Ascending aorta (tissue), 2 donors: ENCODE data around the gene TUBG1. TPM values are rescaled to one million over a fixed set of nuclear protein-coding genes. Genes with fewer than 3 reads are reported as not detected.

Experiments
- DNase-seq, 2 donors: peaks; one replicate each; pipeline ENCODE4 v3.0.0-alpha.2; 2019; ENCODE audit warnings: low spot score in 2 of 2
- H3K27ac ChIP-seq, 2 donors: fragments of 200-600 bp; sonication (generic); one replicate each; pipeline ENCODE4 v1.5.1; 2016 to 2017; ENCODE audit warnings: mild to moderate bottlenecking in 1 of 2
- H3K27me3 ChIP-seq: fragments of 200-600 bp; sonication (generic); one replicate; pipeline ENCODE4 v1.5.1; 2017
- H3K36me3 ChIP-seq, 2 donors: fragments of 200-600 bp; sonication (generic); one replicate each; pipeline ENCODE4 v1.5.1; 2016
- H3K4me1 ChIP-seq, 2 donors: fragments of 200-600 bp; sonication (generic); one replicate each; pipeline ENCODE4 v1.5.1; 2016 to 2017; ENCODE audit warnings: mild to moderate bottlenecking in 1 of 2
- H3K4me3 ChIP-seq, 2 donors: fragments of 200-600 bp; sonication (generic); one replicate each; pipeline ENCODE4 v1.5.1; 2016 to 2017; ENCODE audit warnings: mild to moderate bottlenecking in 1 of 2
- H3K9me3 ChIP-seq, 2 donors: fragments of 200-600 bp; sonication (generic); one replicate each; pipeline ENCODE4 v1.5.1; 2016
- CTCF ChIP-seq, 3 experiments: fragments of 200-600 bp in 2 of 3; fragments of 450-650 bp in 1 of 3; sonication (generic) in 2 of 3; IDR thresholded peaks; one replicate each; pipeline ENCODE4 v1.5.1; 2016 to 2019; ENCODE audit warnings: antibody characterized with exemption in 3 of 3, mild to moderate bottlenecking in 1 of 3, moderate library complexity in 1 of 3
- intact Hi-C: fragments of 100-400 bp; cut with DNase I; formaldehyde crosslinking; loops from one replicate; pipeline ENCODE4 v1.15.1; 2023
- total RNA-seq: library from RNA; depleted of rRNA; stranded (reverse); fragments of >200 nt; gene quantifications from one replicate; pipeline ENCODE4 v1.1.0, GENCODE V29; 2016

The TUBG1 gene
- total RNA-seq, 1 donor from 2014 or later: 10.5 TPM

GRCh38 chr17:42566883-42567573 is 42.5 kb upstream of the TUBG1 start, which contains the start of gene MLX:
TSS of gene MLX (plus strand) at chr17:42567100. CDS start at chr17:42567125, 25 bp downstream.
- Histone ChIP-seq H3K9me3 (no peaks in the 10 kb centered on the region), H3K4me3 (peak within 1 kb of the TSS; percentile 70 to 82), H3K27me3 (no peaks in the 10 kb centered on the region), H3K27ac (peak within 1 kb of the TSS; percentile 89 to 97), H3K36me3 (peaks cover 39 to 56% of the 10 kb centered on the region in 2 donors), H3K4me1 (peaks cover 5 to 31% of the 10 kb centered on the region in 2 donors)
- no peak for TF ChIP-seq CTCF (IDR thresholded peaks at IDR 0.05)
- peak; percentile 71 to 97 for DNase-seq
- intact Hi-C loops: loop anchor here (1.0 kb wide), 1 partner anchor 31 kb away; the partner anchor contains the start of gene NAGLU

DNA sequence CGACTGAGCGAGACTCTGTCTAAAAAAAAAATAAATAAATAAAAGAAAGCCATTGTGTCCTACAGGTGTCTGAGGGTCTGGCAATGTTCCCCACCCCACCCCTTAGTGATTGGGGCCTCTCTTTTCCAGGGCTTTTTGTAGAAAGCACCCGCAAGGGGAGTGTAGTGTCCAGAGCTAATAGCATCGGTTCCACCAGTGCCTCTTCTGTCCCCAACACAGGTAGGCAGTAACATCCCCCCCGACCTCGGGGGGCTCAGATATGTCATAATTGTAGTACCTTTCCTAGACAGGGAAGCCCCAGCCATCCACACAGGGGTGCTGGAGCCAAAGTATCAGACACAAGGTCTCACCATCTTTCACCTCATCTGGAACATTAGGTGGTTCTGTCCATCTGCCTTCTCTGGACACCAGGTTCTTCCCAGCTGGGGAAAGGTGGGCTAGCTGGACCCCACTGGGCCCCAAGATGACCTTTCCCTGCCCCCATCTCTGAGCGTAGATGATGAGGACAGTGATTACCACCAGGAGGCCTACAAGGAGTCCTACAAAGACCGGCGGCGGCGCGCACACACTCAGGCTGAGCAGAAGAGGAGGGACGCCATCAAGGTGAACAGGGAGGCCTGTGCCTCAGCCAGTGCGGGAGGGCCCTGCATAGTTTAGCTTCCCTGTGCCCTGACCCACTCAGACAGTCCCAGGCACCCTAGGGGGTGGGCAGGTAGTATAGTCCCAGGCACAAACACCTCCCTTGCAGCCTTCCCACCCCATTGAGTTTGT is 41.0 kb upstream of the TUBG1 start:
- H3K4me3 ChIP-seq: no peak overlapping the region
- peaks cover 54 to 71% of the 10 kb centered on the region in 2 donors for H3K36me3 ChIP-seq
- H3K27ac ChIP-seq: peak overlapping the region; percentile 5 to 89
- H3K4me1 ChIP-seq: peaks cover 0 to 24% of the 10 kb centered on the region in 2 donors
- DNase-seq: no peak
- intact Hi-C loops: no loop called here
- no peak for TF ChIP-seq CTCF (IDR thresholded peaks at IDR 0.05)
- no peaks in the 10 kb centered on the region for H3K9me3 ChIP-seq
- H3K27me3 ChIP-seq: no peaks in the 10 kb centered on the region

GRCh38 chr17:42571435-42572225 is 37.9 kb upstream of the TUBG1 start:
- Histone ChIP-seq H3K27ac (no peak overlapping the region), H3K36me3 (peaks cover 45 to 65% of the 10 kb centered on the region in 2 donors), H3K9me3 (no peaks in the 10 kb centered on the region), H3K4me3 (no peak overlapping the region), H3K4me1 (peaks cover 0 to 6% of the 10 kb centered on the region in 2 donors), H3K27me3 (no peaks in the 10 kb centered on the region)
- no peak for DNase-seq
- intact Hi-C loops: loop anchor here (10.0 kb wide), 1 partner anchor 253 kb away; the partner anchor contains the start of gene BECN1
- no peak for TF ChIP-seq CTCF (IDR thresholded peaks at IDR 0.05)

- H3K27ac ChIP-seq: no peak overlapping the region
- no peak for TF ChIP-seq CTCF (IDR thresholded peaks at IDR 0.05)
- H3K36me3 ChIP-seq: peaks cover 45 to 65% of the 10 kb centered on the region in 2 donors
- intact Hi-C loops: loop anchor here (10.0 kb wide), 1 partner anchor 252 kb away; the partner anchor contains the start of gene BECN1
- no peaks in the 10 kb centered on the region for H3K9me3 ChIP-seq
- no peak overlapping the region for H3K4me3 ChIP-seq
- no peak for DNase-seq
- no peaks in the 10 kb centered on the region for H3K27me3 ChIP-seq
- peaks cover 5 to 8% of the 10 kb centered on the region in 2 donors for H3K4me1 ChIP-seq
Observed at GRCh38 chr17:42573095-42573494, 36.4 kb upstream of the TUBG1 start.

GRCh38 chr17:42574463-42574862 is 35.0 kb upstream of the TUBG1 start:
- Histone ChIP-seq H3K27me3 (no peaks in the 10 kb centered on the region), H3K4me3 (no peak overlapping the region), H3K4me1 (peaks cover 5 to 12% of the 10 kb centered on the region in 2 donors), H3K9me3 (no peaks in the 10 kb centered on the region), H3K36me3 (peaks cover 38 to 55% of the 10 kb centered on the region in 2 donors), H3K27ac (no peak overlapping the region)
- intact Hi-C loops: loop anchor here (10.0 kb wide), 1 partner anchor 250 kb away; the partner anchor contains the start of gene BECN1
- DNase-seq: no peak
- TF ChIP-seq CTCF (IDR thresholded peaks at IDR 0.05): no peak
